Stimulated activated CD4-positive, alpha-beta T cell treated with anti-CD3 and anti-CD28 coated beads, Interleukin-1b, Interleukin-23, amount 100 ng/mL, for 4 hours (primary cell): Measurements from ENCODE around the gene CLEC2L.

Source experiments
- DNase-seq, 2 donors: peaks; one replicate each; pipeline ENCODE4 v3.0.0-alpha.2; 2020; ENCODE audit warnings: low read depth in 2 of 2

CLEC2L gene

GRCh38 chr7:139575338-139575680 is 51.8 kb downstream of the CLEC2L start:
- DNase-seq: no peak

- DNase-seq: no peak
Measured at GRCh38 chr7:139576179-139576973, 52.9 kb downstream of the CLEC2L start.

DNA sequence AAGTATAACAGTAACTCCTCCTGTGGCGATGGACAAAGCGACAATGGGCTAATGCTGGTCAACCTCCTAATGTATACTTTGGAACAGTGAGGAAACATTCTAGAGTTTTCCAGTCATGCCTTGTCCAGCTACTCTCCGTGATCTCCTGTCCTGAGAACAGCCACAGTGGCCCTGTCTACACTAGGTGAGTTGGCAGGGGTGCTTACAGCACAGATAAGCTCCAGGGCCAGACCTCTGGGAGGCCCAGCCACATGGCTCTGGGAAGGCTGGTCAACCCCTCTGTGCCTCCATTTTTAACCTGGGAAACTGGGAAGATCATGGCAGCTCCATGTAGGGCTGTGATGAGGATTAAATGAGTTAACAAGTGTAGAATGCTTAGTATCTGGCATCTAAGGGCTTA is 57.0 kb downstream of the CLEC2L start:
- DNase-seq: no peak

- no peak for DNase-seq
Measured at GRCh38 chr7:139582130-139582650, 58.7 kb downstream of the CLEC2L start.

DNA sequence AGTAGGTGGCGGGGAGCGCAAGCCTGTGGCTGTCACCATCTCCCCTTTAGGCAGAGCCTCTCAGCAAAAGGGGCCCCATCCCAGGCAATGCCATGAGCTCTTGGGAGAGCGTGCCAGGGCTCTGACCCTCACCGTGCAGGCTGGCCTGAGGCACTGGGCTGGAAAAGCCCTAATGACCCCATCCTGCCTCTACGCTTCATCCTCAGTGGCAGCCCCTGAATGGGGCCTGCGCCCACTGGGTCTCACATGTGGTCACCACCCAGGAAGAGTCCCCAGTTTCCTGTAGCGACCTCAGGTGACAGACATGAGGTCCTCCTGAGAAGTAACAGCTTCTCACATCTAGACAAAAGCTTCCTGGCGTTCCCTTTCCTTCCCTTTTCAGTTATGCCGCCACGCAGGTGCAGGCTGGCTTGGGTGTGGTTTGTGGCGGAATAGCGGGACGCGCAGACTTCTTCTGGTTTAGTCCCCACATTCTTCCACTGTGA is 59.2 kb downstream of the CLEC2L start:
- DNase-seq: no peak

- no peak for DNase-seq
Measured at GRCh38 chr7:139583826-139584553, 60.5 kb downstream of the CLEC2L start.

GRCh38 chr7:139585042-139585441 is 61.6 kb downstream of the CLEC2L start:
- no peak for DNase-seq

DNA sequence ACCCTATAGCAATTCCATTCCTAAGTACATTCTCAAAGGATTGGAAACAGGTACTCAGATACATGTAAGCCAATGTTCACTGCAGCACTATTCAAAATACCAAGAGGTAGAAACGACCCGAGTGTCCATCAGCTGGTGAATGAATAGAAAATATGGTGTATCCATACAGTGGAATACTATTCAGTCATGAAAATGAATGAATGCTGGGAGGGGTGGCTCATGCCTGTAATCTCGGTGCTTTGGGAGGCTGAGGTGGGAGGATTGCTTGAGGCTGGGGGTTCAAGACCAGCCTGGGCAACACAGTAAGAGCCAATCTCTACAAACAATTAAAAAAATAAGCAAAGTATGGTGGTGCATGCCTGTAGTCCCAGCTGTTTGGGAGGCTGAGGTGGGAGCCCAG is 62.8 kb downstream of the CLEC2L start:
- DNase-seq: no peak

- no peak for DNase-seq
Measured at GRCh38 chr7:139587535-139587934, 64.0 kb downstream of the CLEC2L start.

DNA sequence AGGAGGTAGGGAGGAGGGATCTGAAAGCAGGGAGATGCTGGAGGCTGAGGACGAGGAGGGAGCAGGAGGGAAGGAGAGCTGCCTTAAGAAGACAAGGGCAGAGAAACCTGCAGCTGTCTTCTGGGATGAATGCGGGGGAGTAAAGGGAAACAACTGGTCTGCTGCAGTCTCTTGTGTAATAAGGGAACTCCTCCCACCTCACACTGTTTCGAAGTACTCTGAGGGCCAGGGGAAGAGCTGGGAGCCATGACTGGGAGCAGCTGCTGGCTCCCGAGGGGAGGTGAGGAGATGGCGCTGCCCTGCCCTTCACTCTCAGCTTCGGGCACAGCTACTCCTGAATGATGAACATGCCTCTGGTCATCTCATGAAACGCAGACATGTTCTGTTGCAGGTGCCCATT is 65.1 kb downstream of the CLEC2L start:
- no peak for DNase-seq

DNA sequence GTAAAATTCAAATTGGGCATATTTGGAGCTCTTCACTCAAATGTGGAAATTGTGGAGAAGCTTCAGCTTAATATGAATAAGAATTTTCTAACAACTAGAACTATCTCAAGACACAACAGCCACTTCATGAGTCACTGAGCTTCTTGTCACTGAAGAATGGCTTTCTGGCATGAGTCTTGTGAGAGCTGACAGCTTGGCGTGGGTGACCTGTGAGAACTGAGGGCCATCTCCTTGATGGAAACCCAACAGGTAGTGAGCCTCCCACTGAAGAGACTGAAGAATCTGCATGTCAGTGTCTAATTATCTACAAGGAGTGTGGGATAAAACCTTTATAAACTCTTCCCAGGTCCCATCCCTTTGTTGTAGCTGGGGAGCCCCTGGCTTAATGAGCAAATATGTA is 66.0 kb downstream of the CLEC2L start:
- no peak for DNase-seq

DNA sequence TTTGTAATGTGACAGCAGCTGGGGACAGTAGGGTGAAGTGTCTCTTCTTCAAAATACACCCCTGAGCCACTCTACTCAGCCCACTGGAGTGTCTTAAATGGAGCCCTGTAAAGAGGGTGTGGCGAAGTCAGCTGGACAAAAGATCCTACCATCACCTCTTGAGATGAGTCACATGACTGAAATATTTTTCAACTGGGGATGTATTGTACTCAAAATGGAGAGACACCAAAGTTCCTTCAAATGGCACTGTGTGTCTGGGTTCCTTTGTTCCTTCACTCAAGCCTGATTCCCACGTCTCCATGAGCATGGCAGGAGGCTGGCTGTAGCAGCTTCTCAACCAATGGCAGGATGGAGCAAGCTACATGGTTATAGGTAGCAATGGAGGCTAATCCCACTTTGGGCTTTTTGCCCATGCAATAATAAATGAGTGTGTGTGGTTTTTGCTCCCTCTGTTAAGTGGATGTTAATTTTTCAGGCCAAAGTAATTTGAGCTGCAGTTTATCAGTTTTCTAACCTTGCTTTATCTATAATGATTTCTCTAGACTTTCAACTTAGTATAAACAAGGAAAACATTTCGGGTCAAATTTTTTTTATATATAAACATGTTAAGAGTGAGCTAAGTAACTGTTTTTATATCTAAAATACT is 68.2 kb downstream of the CLEC2L start:
- no peak for DNase-seq

GRCh38 chr7:139592801-139593461 is 69.4 kb downstream of the CLEC2L start:
- DNase-seq: no peak

DNA sequence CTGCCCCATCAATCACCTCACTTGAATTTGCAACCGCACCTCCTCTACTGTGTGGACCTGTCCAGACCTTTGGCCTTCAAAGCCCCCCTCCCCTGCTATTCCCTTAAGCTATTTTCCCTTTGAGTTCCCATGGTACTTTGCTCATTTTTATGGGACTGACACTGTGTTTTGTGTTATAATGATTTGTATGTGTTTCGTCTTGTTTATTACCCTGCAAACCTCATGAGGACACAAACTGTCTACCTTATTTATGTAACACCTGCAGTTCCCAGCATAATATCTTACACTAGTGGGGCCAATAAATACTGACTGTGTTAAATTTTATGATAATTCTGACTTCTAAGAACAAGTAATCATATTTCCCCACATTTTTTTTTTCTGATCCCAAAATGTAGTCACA is 70.6 kb downstream of the CLEC2L start:
- DNase-seq: no peak
